ENCODE measurements around the gene MAML2.

MAML2 gene

GRCh38 chr11:96342961-96343711 is at the start of gene MAML2:
Gene MAML2, minus strand, starts transcription at chr11:96343195. Its CDS starts 1,300 bp downstream, at chr11:96341895.
- Histone ChIP-seq H3K36me3 (replicated peaks) (no peaks in the 10 kb centered on the region), H3K4me3 (peak within 1 kb of the TSS; percentile 54), H3K9me3 (no peaks in the 10 kb centered on the region), H3K27me3 (ENCODE audit: low read depth) (no peaks in the 10 kb centered on the region), H3K4me1 (peaks cover 40% of the 10 kb centered on the region)
- peak; percentile 93 to 94 for DNase-seq (ENCODE audit: low spot score in 2 of 2)
- in situ Hi-C loops (cut with MboI; ENCODE audit: low sequenced_read_pairs), result no loop called here

- no peaks in the 10 kb centered on the region for H3K36me3 ChIP-seq (replicated peaks)
- H3K4me3 ChIP-seq, result no peak overlapping the region
- peaks cover 28% of the 10 kb centered on the region for H3K4me1 ChIP-seq
- H3K27me3 ChIP-seq (ENCODE audit: low read depth), result no peaks in the 10 kb centered on the region
- in situ Hi-C loops (cut with MboI; ENCODE audit: low sequenced_read_pairs), result loop anchor here (25.0 kb wide), 1 partner anchor 555 kb away; no protein-coding TSS in a partner anchor
- no peaks in the 10 kb centered on the region for H3K9me3 ChIP-seq
- no peak for DNase-seq (ENCODE audit: low spot score in 2 of 2)
Measured at GRCh38 chr11:96391698-96392307, 48.8 kb upstream of the MAML2 start.

- Histone ChIP-seq H3K4me3 (peak overlapping the region; percentile 72), H3K9me3 (no peaks in the 10 kb centered on the region), H3K4me1 (peaks cover 41% of the 10 kb centered on the region), H3K27me3 (ENCODE audit: low read depth) (no peaks in the 10 kb centered on the region), H3K36me3 (replicated peaks) (no peaks in the 10 kb centered on the region)
- in situ Hi-C loops (cut with MboI; ENCODE audit: low sequenced_read_pairs), result loop anchor here (25.0 kb wide), 1 partner anchor 553 kb away; no protein-coding TSS in a partner anchor
- DNase-seq (ENCODE audit: low spot score in 2 of 2), result no peak
Measured at GRCh38 chr11:96390488-96390792, 47.4 kb upstream of the MAML2 start.

- Histone ChIP-seq H3K4me3 (peak within 1 kb of the TSS; percentile 72), H3K27me3 (ENCODE audit: low read depth) (no peaks in the 10 kb centered on the region), H3K4me1 (peaks cover 46% of the 10 kb centered on the region), H3K9me3 (no peaks in the 10 kb centered on the region), H3K36me3 (replicated peaks) (no peaks in the 10 kb centered on the region; the same call in 1 of the 2 replicates)
- peak; percentile 93 to 99 for DNase-seq (ENCODE audit: low spot score in 2 of 2)
- in situ Hi-C loops (cut with MboI; ENCODE audit: low sequenced_read_pairs), result loop anchor here (25.0 kb wide), 1 partner anchor 553 kb away; no protein-coding TSS in a partner anchor
Measured at GRCh38 chr11:96389720-96390487, 46.9 kb upstream of the MAML2 start, which contains the start of the genes CCDC82 and JRKL. Gene CCDC82, minus strand, starts transcription at chr11:96389912. Its CDS starts 5,165 bp downstream, at chr11:96384747. Gene JRKL, plus strand, starts transcription at chr11:96390013. Its CDS starts 637 bp downstream, at chr11:96390650.

GRCh38 chr11:96388891-96389719 is 46.1 kb upstream of the MAML2 start:
- Histone ChIP-seq H3K4me1 (peaks cover 48% of the 10 kb centered on the region), H3K9me3 (no peaks in the 10 kb centered on the region), H3K36me3 (replicated peaks) (no peaks in the 10 kb centered on the region; the same call in 1 of the 2 replicates), H3K4me3 (peak overlapping the region; percentile 72), H3K27me3 (ENCODE audit: low read depth) (no peaks in the 10 kb centered on the region)
- peak in 1 of 2 experiments; percentile 66 for DNase-seq (ENCODE audit: low spot score in 2 of 2)
- in situ Hi-C loops (cut with MboI; ENCODE audit: low sequenced_read_pairs), result loop anchor here (25.0 kb wide), 1 partner anchor 552 kb away; no protein-coding TSS in a partner anchor

- Histone ChIP-seq H3K4me1 (peaks cover 31% of the 10 kb centered on the region), H3K9me3 (no peaks in the 10 kb centered on the region), H3K36me3 (replicated peaks) (peaks cover 12% of the 10 kb centered on the region), H3K4me3 (no peak overlapping the region), H3K27me3 (ENCODE audit: low read depth) (no peaks in the 10 kb centered on the region)
- peak in 1 of 2 experiments; percentile 59 for DNase-seq (ENCODE audit: low spot score in 2 of 2)
- in situ Hi-C loops (cut with MboI; ENCODE audit: low sequenced_read_pairs), result loop anchor here (25.0 kb wide), 1 partner anchor 548 kb away; no protein-coding TSS in a partner anchor
Measured at GRCh38 chr11:96385187-96385586, 42.2 kb upstream of the MAML2 start.

GRCh38 chr11:96384156-96384555 is 41.2 kb upstream of the MAML2 start:
- Histone ChIP-seq H3K27me3 (ENCODE audit: low read depth) (no peaks in the 10 kb centered on the region), H3K36me3 (replicated peaks) (peaks cover 12% of the 10 kb centered on the region), H3K4me3 (no peak overlapping the region), H3K9me3 (no peaks in the 10 kb centered on the region), H3K4me1 (peaks cover 31% of the 10 kb centered on the region)
- in situ Hi-C loops (cut with MboI; ENCODE audit: low sequenced_read_pairs), result loop anchor here (25.0 kb wide), 1 partner anchor 547 kb away; no protein-coding TSS in a partner anchor
- DNase-seq (ENCODE audit: low spot score in 2 of 2), result no peak

- in situ Hi-C loops (cut with MboI; ENCODE audit: low sequenced_read_pairs), result loop anchor here (25.0 kb wide), 1 partner anchor 539 kb away; no protein-coding TSS in a partner anchor
- no peak for DNase-seq (ENCODE audit: low spot score in 2 of 2)
- Histone ChIP-seq H3K4me3 (no peak overlapping the region), H3K27me3 (ENCODE audit: low read depth) (no peaks in the 10 kb centered on the region), H3K36me3 (replicated peaks) (peaks cover 13% of the 10 kb centered on the region), H3K4me1 (no peaks in the 10 kb centered on the region), H3K9me3 (no peaks in the 10 kb centered on the region)
Measured at GRCh38 chr11:96376796-96377195, 33.8 kb upstream of the MAML2 start.

GRCh38 chr11:96373826-96374225 is 30.8 kb upstream of the MAML2 start:
- Histone ChIP-seq H3K4me3 (no peak overlapping the region), H3K9me3 (no peaks in the 10 kb centered on the region), H3K36me3 (replicated peaks) (peaks cover 5% of the 10 kb centered on the region), H3K4me1 (no peaks in the 10 kb centered on the region), H3K27me3 (ENCODE audit: low read depth) (no peaks in the 10 kb centered on the region)
- no peak for DNase-seq (ENCODE audit: low spot score in 2 of 2)
- in situ Hi-C loops (cut with MboI; ENCODE audit: low sequenced_read_pairs), result no loop called here

- Histone ChIP-seq H3K27me3 (ENCODE audit: low read depth) (no peaks in the 10 kb centered on the region), H3K4me1 (no peaks in the 10 kb centered on the region), H3K9me3 (no peaks in the 10 kb centered on the region), H3K36me3 (replicated peaks) (peaks cover 3% of the 10 kb centered on the region; the same call in 1 of the 2 replicates), H3K4me3 (no peak overlapping the region)
- in situ Hi-C loops (cut with MboI; ENCODE audit: low sequenced_read_pairs), result no loop called here
- DNase-seq (ENCODE audit: low spot score in 2 of 2), result no peak
Measured at GRCh38 chr11:96367342-96367741, 24.3 kb upstream of the MAML2 start.

- DNase-seq (ENCODE audit: low spot score in 2 of 2), result no peak
- Histone ChIP-seq H3K36me3 (replicated peaks) (peaks cover 3% of the 10 kb centered on the region; the same call in 1 of the 2 replicates), H3K27me3 (ENCODE audit: low read depth) (no peaks in the 10 kb centered on the region), H3K9me3 (no peaks in the 10 kb centered on the region), H3K4me1 (no peaks in the 10 kb centered on the region), H3K4me3 (no peak overlapping the region)
- in situ Hi-C loops (cut with MboI; ENCODE audit: low sequenced_read_pairs), result no loop called here
Measured at GRCh38 chr11:96366024-96366423, 23.0 kb upstream of the MAML2 start.

- peaks cover 3% of the 10 kb centered on the region; the same call in 1 of the 2 replicates for H3K36me3 ChIP-seq (replicated peaks)
- in situ Hi-C loops (cut with MboI; ENCODE audit: low sequenced_read_pairs), result no loop called here
- no peaks in the 10 kb centered on the region for H3K9me3 ChIP-seq
- H3K27me3 ChIP-seq (ENCODE audit: low read depth), result no peaks in the 10 kb centered on the region
- no peaks in the 10 kb centered on the region for H3K4me1 ChIP-seq
- no peak for DNase-seq (ENCODE audit: low spot score in 2 of 2)
- H3K4me3 ChIP-seq, result no peak overlapping the region
Measured at GRCh38 chr11:96365493-96365892, 22.5 kb upstream of the MAML2 start.

GRCh38 chr11:96361778-96362177 is 18.8 kb upstream of the MAML2 start:
- peaks cover 13% of the 10 kb centered on the region for H3K4me1 ChIP-seq
- in situ Hi-C loops (cut with MboI; ENCODE audit: low sequenced_read_pairs), result no loop called here
- H3K36me3 ChIP-seq (replicated peaks), result 0 out of 2 replicates have a peak, but pooled peaks cover 3% of the 10 kb centered on the region
- no peak for DNase-seq (ENCODE audit: low spot score in 2 of 2)
- H3K9me3 ChIP-seq, result no peaks in the 10 kb centered on the region
- no peaks in the 10 kb centered on the region for H3K27me3 ChIP-seq (ENCODE audit: low read depth)
- no peak overlapping the region for H3K4me3 ChIP-seq
